Keratinocyte (primary cell): ENCODE results near the gene CELF2. TPM values are rescaled to one million over a fixed set of nuclear protein-coding genes. Genes with fewer than 3 reads are reported as not detected.
A peak's percentile ranks its signal among the peaks of the same experiment; 100 is the strongest.

Source experiments
- DNase-seq: peaks from one replicate; pipeline ENCODE4 v3.0.0-alpha.2; 2011; ENCODE audit warnings: low read depth, missing footprints, low spot score
- FAIRE-seq: peaks from 2 replicates; lab custom pipeline; 2011; peaks lifted over from hg19 to GRCh38; lab: Jason Lieb, UNC
- H2AFZ ChIP-seq: 2 replicates; pipeline ENCODE4 v1.6.0; 2012; ENCODE audit warnings: low read length, control low read depth, inconsistent platforms; ENCODE audit not compliant: control insufficient read depth
- H3K27ac ChIP-seq: 2 replicates; pipeline ENCODE4 v1.5.1; 2011; ENCODE audit warnings: low read length; ENCODE audit not compliant: control insufficient read depth, insufficient read depth
- H3K27me3 ChIP-seq: 3 replicates; pipeline ENCODE4 v1.6.0; 2011; ENCODE audit warnings: low read length; ENCODE audit not compliant: control insufficient read depth, insufficient read depth; ENCODE audit errors: extremely low read depth
- H3K36me3 ChIP-seq, 2 experiments: 2 replicates in 1 of 2; 3 replicates in 1 of 2; pipeline ENCODE4 v1.5.1; 2011; ENCODE audit warnings: low read length in 2 of 2, mild to moderate bottlenecking in 1 of 2; ENCODE audit not compliant: control insufficient read depth in 2 of 2, insufficient read depth in 2 of 2; ENCODE audit errors: extremely low read depth in 1 of 2
- H3K4me1 ChIP-seq: 3 replicates; pipeline ENCODE4 v1.5.1; 2011; ENCODE audit warnings: low read length; ENCODE audit not compliant: control insufficient read depth, insufficient read depth; ENCODE audit errors: extremely low read depth
- H3K4me2 ChIP-seq: 3 replicates; pipeline ENCODE4 v1.6.0; 2011; ENCODE audit warnings: low read depth, low read length; ENCODE audit not compliant: control insufficient read depth, insufficient read depth; ENCODE audit errors: extremely low read depth
- H3K4me3 ChIP-seq, 3 experiments: fragments of 200-600 bp in 1 of 3; sonication (generic) in 1 of 3; 2 replicates in 2 of 3; 3 replicates in 1 of 3; pipeline ENCODE4 v1.5.1; 2011 to 2016; ENCODE audit warnings: low read length in 3 of 3, mild to moderate bottlenecking in 3 of 3, control low read depth in 2 of 3, inconsistent platforms in 1 of 3, low read depth in 1 of 3, mixed read lengths in 1 of 3, mixed run types in 1 of 3, moderate library complexity in 1 of 3; ENCODE audit not compliant: control insufficient read depth in 2 of 3, insufficient read depth in 2 of 3; ENCODE audit errors: extremely low read depth in 1 of 3
- H3K79me2 ChIP-seq: 2 replicates; pipeline ENCODE4 v1.6.0; 2012; ENCODE audit warnings: low read length; ENCODE audit not compliant: control insufficient read depth, insufficient read depth
- H3K9ac ChIP-seq: 3 replicates; pipeline ENCODE4 v1.6.0; 2011; ENCODE audit warnings: low read length; ENCODE audit not compliant: control insufficient read depth, insufficient read depth; ENCODE audit errors: extremely low read depth
- H3K9me1 ChIP-seq: 3 replicates; pipeline ENCODE4 v1.6.0; 2011; ENCODE audit warnings: low read length; ENCODE audit not compliant: control insufficient read depth, insufficient read depth; ENCODE audit errors: extremely low read depth
- H3K9me3 ChIP-seq: 2 replicates; pipeline ENCODE4 v1.5.1; 2012; ENCODE audit warnings: low read depth, low read length; ENCODE audit not compliant: control insufficient read depth
- H4K20me1 ChIP-seq: 3 replicates; pipeline ENCODE4 v1.6.0; 2011; ENCODE audit warnings: low read length; ENCODE audit not compliant: control insufficient read depth, insufficient read depth; ENCODE audit errors: extremely low read depth
- EZH2 ChIP-seq: IDR thresholded peaks from one replicate; pipeline ENCODE4 v1.6.1; 2012; ENCODE audit warnings: inconsistent platforms, mild to moderate bottlenecking, low read length, moderate library complexity
- dilution Hi-C: fragments of 300-500 bp; cut with MboI; formaldehyde crosslinking; loops from one replicate; pipeline ENCODE4 v1.7.0; 2020; ENCODE audit warnings: low sequenced_read_pairs; ENCODE audit not compliant: extremely low pct_ligation_motif_present
- polyA plus RNA-seq, 5 experiments: library from polyadenylated mRNA; depleted of rRNA in 3 of 5; stranded (reverse) in 3 of 5; stranded (forward) in 1 of 5; unstranded in 1 of 5; fragments of >200 nt; gene quantifications; 1 replicate in 1 of 5; 2 replicates in 3 of 5; 3 replicates in 1 of 5; pipeline versions ENCODE4 v1.2.1 to v1.2.3, GENCODE V29; 2011 to 2012; ENCODE audit warnings: missing spikeins in 2 of 5, low read depth in 1 of 5, low replicate concordance in 1 of 5
- TF ChIP-seq, protein P1 (sequence below), 3 experiments: IDR thresholded peaks in 1 of 3; conservative IDR thresholded peaks in 1 of 3; optimal IDR thresholded peaks in 1 of 3; 2 replicates in 2 of 3; 3 replicates in 1 of 3; pipeline versions ENCODE3 to v1.5.1; 2011; ENCODE audit warnings: low read length in 3 of 3, mild to moderate bottlenecking in 3 of 3, moderate library complexity in 2 of 3, control low read depth in 1 of 3, inconsistent platforms in 1 of 3; ENCODE audit not compliant: insufficient read depth in 2 of 3; ENCODE audit errors: extremely low read depth in 1 of 3

CELF2 gene
- polyA plus RNA-seq, 1 donor (not counting 4 experiments of a cell fraction or from before 2014, with no cell fraction given): 9.8 TPM

DNA sequence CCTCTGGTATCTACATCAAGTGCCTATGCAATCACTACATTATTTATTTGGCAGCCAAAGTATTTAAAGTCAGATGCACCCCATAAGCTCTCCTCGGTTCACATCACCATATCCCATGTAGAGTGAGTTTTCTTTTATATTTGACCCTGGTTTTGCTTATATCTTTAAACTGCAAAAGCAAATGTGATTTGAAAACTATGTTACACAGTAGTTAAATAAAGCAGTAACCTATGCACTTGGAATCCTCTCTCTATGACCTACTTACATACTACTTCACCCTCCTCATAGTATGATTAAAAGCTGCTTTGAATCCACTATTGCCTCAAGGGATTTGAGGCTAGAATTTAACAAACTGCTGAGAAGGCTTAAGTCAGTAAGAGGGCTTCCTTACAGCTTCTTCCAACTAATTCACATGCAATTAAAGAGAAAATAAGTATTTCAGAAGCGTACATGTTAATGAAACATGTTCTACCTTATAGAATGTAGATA, 2.2 kb upstream of the CELF2 start:
- peaks cover 3% of the 10 kb centered on the region for H3K27me3 ChIP-seq
- TF ChIP-seq EZH2: no peak
- TF ChIP-seq, protein P1, sequence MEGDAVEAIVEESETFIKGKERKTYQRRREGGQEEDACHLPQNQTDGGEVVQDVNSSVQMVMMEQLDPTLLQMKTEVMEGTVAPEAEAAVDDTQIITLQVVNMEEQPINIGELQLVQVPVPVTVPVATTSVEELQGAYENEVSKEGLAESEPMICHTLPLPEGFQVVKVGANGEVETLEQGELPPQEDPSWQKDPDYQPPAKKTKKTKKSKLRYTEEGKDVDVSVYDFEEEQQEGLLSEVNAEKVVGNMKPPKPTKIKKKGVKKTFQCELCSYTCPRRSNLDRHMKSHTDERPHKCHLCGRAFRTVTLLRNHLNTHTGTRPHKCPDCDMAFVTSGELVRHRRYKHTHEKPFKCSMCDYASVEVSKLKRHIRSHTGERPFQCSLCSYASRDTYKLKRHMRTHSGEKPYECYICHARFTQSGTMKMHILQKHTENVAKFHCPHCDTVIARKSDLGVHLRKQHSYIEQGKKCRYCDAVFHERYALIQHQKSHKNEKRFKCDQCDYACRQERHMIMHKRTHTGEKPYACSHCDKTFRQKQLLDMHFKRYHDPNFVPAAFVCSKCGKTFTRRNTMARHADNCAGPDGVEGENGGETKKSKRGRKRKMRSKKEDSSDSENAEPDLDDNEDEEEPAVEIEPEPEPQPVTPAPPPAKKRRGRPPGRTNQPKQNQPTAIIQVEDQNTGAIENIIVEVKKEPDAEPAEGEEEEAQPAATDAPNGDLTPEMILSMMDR (optimal IDR thresholded peaks at IDR 0.05 in 1 of 3, IDR thresholded peaks at IDR 0.05 in 1 of 3, conservative IDR thresholded peaks at IDR 0.05 in 1 of 3; ENCODE audit: extremely low read depth in 1 of 3, insufficient read depth in 2 of 3, low read length in 3 of 3): no peak
- no peak overlapping the region for H2AFZ ChIP-seq
- FAIRE-seq (no peak), DNase-seq (no peak)
- peaks cover 2% of the 10 kb centered on the region for H3K79me2 ChIP-seq
- H3K9me3 ChIP-seq: no peaks in the 10 kb centered on the region
- H3K36me3 ChIP-seq: no peaks in the 10 kb centered on the region
- H3K4me3 ChIP-seq: no peak overlapping the region
- H3K27ac ChIP-seq: no peak overlapping the region
- no peak overlapping the region for H3K4me2 ChIP-seq
- no peaks in the 10 kb centered on the region for H4K20me1 ChIP-seq
- no peaks in the 10 kb centered on the region for H3K9me1 ChIP-seq
- H3K9ac ChIP-seq: no peak overlapping the region
- dilution Hi-C loops: no loop called here
- H3K4me1 ChIP-seq: peaks cover 12% of the 10 kb centered on the region

- Histone ChIP-seq H4K20me1 (no peaks in the 10 kb centered on the region), H3K9ac (peak overlapping the region; percentile 66), H3K9me1 (no peaks in the 10 kb centered on the region), H3K36me3 (no peaks in the 10 kb centered on the region), H2AFZ (peak overlapping the region; percentile 94), H3K27ac (peak overlapping the region; percentile 43), H3K79me2 (peaks cover 5% of the 10 kb centered on the region), H3K9me3 (no peaks in the 10 kb centered on the region), H3K4me2 (peak overlapping the region; percentile 84), H3K4me3 (peak overlapping the region; percentile 54 to 65 (median 65)), H3K27me3 (peaks cover 3% of the 10 kb centered on the region), H3K4me1 (peaks cover 8% of the 10 kb centered on the region)
- peak; percentile 34 for FAIRE-seq
- no peak for DNase-seq
- TF ChIP-seq, protein P1 (optimal IDR thresholded peaks at IDR 0.05 in 1 of 3, IDR thresholded peaks at IDR 0.05 in 1 of 3, conservative IDR thresholded peaks at IDR 0.05 in 1 of 3; ENCODE audit: extremely low read depth in 1 of 3, insufficient read depth in 2 of 3, low read length in 3 of 3): no peak
- TF ChIP-seq EZH2: no peak
- dilution Hi-C loops: no loop called here
These were observed 587 bp upstream of the CELF2 start for GRCh38 chr10:11017000-11017569.
